Measurements from ENCODE around the gene TXNDC2.

DNA sequence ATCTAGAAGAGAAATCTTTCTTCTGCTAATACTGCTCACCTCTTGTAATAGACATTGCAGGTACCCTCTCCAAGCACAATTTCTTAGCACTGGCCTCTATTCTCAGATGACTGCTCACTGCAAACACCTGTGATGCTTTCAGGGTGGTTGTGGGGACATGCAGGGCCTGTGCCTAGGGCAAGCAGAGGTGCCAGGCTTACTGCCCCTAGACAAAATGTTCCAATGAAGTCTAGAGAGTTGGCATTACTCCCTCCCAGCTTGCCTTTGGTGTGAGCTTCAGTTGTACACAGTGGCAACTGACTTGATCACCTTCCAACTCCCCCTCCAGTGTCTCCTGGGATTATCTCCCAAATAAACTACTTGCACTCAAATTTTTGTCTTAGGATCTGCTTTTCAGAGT is 12.9 kb upstream of the TXNDC2 start:
- no peak for TF ChIP-seq POLR2AphosphoS5 (IDR thresholded peaks at IDR 0.05)
- TF ChIP-seq POLR2A (IDR thresholded peaks at IDR 0.05) = no peak
- TF ChIP-seq EP300 (IDR thresholded peaks at IDR 0.05) = no peak
- no peak for TF ChIP-seq CTCF (IDR thresholded peaks at IDR 0.05)
